ENCODE data around the gene PIK3C2G.

Gene PIK3C2G

GRCh38 chr12:18427520-18427919, 166.2 kb downstream of the PIK3C2G start:
- DNase-seq = no peak

DNA sequence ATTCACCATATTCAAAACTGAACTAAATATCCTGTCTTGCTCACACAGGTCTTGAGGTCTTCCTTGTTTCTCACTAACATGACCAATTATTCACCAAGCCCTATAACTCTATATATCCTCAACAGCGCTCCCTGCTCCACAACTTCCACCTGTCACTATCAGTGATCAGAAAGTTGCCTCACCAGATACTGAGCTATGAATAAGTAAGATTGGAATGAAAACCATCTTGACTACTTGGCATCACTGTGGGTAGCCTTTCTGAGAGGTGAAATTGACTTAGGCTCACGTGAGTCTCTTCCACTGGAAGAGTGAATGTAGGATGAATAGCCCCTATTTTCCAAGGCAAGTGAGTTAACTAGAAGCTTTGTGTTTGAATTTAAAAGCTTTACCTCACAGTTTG, 167.1 kb downstream of the PIK3C2G start:
- DNase-seq = no peak

- DNase-seq = no peak
Measured at GRCh38 chr12:18429366-18429765, 168.0 kb downstream of the PIK3C2G start.

DNA sequence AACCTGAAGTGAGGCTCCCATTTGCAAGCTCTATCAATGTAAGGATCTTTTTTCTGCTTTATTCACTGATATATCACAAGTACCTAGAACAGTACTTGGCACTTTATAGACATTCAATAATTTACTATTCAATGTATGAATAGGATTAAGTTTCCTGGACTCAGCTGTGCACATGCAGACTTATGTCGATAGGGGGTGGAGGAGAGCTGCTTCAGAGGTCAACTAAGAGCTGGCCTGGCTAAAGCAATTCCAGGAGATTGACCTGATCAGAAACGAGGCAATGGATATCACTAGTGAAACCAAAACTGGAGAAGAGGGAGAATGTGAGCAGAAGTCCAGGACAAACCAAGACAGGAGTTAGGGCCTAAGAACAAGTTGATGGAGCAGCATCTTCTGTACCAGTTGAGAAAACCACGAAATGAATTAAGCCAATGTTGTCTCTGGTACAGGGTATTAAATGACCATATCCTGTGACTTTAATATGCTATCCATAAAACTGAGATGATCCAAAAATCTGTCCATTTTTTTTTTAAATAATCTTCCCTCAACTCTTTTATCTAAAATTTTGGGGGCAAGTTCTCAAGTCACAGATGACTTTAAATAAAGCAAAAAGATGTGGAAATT, 169.2 kb downstream of the PIK3C2G start:
- no peak for DNase-seq

- no peak for DNase-seq
Measured at GRCh38 chr12:18431771-18432170, 170.5 kb downstream of the PIK3C2G start.

DNA sequence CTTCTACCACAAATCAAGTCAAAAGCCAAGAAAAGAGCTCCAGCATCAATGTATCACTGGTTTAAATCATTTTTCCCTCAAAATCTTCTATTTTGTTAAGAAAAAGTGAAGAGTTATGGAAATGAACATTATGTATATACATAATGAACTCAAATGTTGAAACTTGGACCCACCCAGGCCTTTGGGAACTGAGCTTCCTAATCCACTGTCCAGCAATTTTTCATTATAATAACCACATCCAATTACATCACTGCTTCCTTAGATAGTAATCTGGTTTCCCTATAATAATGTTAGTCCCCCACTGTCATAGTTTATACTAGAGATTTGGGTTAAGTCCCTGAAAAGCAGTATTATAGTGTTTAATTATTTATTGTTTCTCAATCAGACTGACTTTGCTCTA, 170.9 kb downstream of the PIK3C2G start:
- no peak for DNase-seq

DNA sequence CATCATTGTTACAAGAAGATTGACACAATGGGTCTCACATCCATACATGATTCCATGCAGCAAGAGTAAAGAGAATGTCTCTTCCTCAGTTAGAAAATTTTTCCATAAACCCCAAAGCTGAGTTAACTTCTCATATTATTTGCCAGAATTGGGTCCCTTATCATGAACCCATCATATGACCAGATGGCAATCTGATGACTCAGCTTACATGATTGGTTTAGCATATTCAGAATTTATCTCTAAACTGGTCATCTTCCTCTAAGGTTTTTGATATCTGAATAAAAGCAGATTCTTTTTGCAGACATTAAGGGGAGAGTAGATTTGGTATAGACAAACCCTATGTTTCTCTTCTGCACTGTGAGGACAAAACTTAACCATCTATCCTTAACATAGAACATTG, 174.9 kb downstream of the PIK3C2G start:
- no peak for DNase-seq

DNA sequence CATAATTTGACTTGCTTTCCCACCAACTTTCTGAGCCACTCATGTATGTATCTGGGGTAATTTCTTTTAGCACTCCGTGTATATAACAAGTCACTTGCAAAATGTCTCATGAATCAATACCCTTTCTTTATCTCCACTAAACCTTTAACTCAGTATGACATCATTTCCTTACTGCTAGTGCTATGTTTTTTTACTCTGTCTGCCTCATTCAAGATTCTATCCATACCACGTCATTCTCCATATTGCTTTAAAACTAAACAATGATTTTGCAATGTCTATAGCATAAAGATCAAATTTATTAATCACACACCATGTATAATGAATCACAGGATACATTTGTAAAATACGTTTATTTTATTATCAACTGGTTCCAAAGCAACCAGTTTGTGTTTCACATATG, 178.2 kb downstream of the PIK3C2G start:
- no peak for DNase-seq

DNA sequence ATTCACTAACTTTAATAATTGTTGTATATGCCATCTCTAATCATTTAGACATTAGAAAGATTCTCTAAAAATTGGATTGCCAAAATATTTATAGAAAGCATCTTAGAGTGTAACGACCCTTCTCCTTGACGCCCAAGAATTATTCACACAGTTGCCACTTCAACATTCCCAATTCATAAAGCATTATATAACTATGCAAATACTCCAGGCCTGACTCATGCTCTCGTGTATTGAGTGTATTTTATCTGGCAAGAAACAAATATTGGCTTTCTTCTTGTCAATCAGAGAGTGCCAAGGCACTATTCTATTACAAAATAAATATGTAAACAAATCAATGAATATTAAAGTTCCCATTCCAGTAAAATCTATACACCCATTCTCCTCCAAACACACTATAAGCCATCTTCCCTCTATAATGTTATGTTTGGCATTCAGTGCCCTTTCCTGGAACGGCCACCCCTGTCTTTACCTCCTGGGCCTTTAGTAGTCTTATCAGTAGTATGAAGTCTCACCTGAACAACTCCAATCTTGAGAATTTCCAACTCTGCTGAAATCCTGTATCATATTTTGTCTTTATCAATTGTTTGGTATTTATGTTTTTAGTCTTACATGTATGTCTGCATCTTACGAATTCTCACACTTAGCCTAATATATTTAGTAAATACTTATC, 182.6 kb downstream of the PIK3C2G start:
- no peak for DNase-seq

GRCh38 chr12:18446061-18446644, 184.8 kb downstream of the PIK3C2G start:
- no peak for DNase-seq

- DNase-seq = no peak
Measured at GRCh38 chr12:18454330-18454729, 193.0 kb downstream of the PIK3C2G start.

- DNase-seq = no peak
Measured at GRCh38 chr12:18456344-18456743, 195.0 kb downstream of the PIK3C2G start.

DNA sequence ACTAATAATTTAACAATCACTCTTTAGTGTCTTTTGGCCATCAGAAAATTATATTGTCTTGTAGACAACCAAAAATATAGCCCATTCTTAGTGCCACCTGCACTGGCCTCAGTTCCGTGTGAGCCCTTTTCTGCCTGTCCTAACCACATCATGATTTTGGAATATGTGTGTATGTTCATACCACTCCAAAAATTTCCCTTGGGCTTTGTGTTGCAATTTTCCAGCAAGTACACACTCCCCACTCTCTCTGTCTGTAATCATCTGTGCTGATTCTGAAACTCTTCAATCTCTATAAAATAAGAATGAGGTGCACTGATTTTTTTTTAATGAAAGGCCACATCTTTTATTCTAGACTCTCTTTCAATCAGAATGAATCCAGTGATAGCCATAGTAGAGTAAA, 196.0 kb downstream of the PIK3C2G start:
- DNase-seq = no peak

GRCh38 chr12:18461758-18462157, 200.4 kb downstream of the PIK3C2G start:
- DNase-seq = no peak

GRCh38 chr12:18462442-18462841, 201.1 kb downstream of the PIK3C2G start:
- no peak for DNase-seq

GRCh38 chr12:18467620-18468245, 206.4 kb downstream of the PIK3C2G start:
- no peak for DNase-seq

- no peak for DNase-seq
Measured at GRCh38 chr12:18468246-18469075, 207.1 kb downstream of the PIK3C2G start.

DNA sequence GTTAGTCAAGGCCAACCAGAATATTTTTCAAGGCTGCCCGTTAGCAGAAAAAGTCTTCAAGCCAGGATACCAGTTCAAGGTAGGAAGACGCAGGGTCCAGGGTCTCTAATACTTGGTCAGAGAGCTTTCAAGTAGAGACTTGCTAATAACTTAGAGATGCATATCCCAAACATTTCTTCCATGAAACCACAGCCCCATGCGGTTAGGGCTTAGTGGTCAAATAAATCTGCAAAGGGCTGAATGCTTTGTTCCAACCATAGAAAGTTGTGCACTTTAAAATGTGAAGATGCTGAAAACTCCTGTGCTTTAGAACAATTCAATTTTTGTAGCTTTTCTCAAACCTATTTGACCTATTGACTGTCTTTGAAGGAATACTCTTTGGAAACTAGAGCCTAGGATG, 208.9 kb downstream of the PIK3C2G start:
- DNase-seq = no peak

DNA sequence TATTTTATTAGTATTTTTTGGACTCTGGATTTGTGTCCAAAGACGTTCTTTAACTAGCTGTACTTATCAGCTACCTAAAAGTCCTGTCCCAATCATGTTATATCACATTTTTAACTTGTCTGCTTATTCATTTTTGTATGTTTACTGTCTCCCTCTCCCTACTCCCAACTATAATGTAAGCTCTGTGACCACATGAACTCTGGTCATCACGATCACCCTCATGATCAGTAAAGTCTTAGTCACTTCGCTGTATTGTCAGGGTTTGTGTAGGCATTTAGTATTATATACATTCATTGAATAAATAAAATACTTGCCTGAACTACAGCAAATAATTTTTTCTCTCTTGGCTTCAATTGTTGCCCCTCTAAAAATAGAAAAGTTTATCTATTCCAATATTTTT, 211.0 kb downstream of the PIK3C2G start:
- DNase-seq = no peak

GRCh38 chr12:18472806-18473205, 211.5 kb downstream of the PIK3C2G start:
- no peak for DNase-seq

- no peak for DNase-seq
Measured at GRCh38 chr12:18476861-18477260, 215.5 kb downstream of the PIK3C2G start.

DNA sequence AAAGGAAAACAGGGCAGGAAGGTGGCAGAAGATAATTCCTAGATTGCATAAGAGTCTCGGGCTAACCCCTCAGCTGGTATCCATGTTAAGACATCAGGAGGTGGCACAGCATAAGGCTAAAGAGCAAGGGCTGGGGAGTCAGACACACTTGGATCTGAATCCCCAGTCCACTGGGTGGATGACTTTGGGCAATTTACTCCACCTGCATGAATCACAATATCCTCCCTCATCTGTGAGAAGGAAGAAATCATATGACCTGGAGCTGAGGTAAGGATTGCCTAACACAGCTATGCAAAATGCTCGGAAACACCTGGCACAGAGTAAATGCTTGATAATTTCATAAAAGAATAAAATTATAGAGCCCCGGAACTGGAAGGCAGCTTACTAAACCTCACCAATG, 217.9 kb downstream of the PIK3C2G start:
- DNase-seq = no peak

- no peak for DNase-seq
Measured at GRCh38 chr12:18482601-18483120, 221.3 kb downstream of the PIK3C2G start.
